ENCODE measurements around the gene BTF3L4. TPM values are rescaled to one million over a fixed set of nuclear protein-coding genes. Genes with fewer than 3 reads are reported as not detected.
"Not testable (repeated sequence)": the region's sequence is repeated elsewhere in the genome, so short reads cannot be mapped to it uniquely, and the experiment has no call there.

BTF3L4 gene
- total and polyA plus RNA-seq, 9 donors, result 37.8 to 73.9 (median 61.9) TPM

- DNase-seq, result no peak
- intact Hi-C loops (cut with DNase I), result no loop called here
- Histone ChIP-seq H3K27me3 (no peaks in the 10 kb centered on the region), H3K4me1 (ENCODE audit: insufficient read depth) (no peaks in the 10 kb centered on the region), H3K27ac (no peak overlapping the region), H3K36me3 (no peaks in the 10 kb centered on the region), H3K9me3 (no peaks in the 10 kb centered on the region), H3K4me3 (no peak overlapping the region)
- TF ChIP-seq, protein P1, sequence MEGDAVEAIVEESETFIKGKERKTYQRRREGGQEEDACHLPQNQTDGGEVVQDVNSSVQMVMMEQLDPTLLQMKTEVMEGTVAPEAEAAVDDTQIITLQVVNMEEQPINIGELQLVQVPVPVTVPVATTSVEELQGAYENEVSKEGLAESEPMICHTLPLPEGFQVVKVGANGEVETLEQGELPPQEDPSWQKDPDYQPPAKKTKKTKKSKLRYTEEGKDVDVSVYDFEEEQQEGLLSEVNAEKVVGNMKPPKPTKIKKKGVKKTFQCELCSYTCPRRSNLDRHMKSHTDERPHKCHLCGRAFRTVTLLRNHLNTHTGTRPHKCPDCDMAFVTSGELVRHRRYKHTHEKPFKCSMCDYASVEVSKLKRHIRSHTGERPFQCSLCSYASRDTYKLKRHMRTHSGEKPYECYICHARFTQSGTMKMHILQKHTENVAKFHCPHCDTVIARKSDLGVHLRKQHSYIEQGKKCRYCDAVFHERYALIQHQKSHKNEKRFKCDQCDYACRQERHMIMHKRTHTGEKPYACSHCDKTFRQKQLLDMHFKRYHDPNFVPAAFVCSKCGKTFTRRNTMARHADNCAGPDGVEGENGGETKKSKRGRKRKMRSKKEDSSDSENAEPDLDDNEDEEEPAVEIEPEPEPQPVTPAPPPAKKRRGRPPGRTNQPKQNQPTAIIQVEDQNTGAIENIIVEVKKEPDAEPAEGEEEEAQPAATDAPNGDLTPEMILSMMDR (IDR thresholded peaks at IDR 0.05), result no peak
- no peak for TF ChIP-seq EP300 (IDR thresholded peaks at IDR 0.05)
- TF ChIP-seq POLR2A (IDR thresholded peaks at IDR 0.05), result no peak
- 92 to 97% (median 94%) methylated on average over 4 of the region's 4 CpGs for WGBS, 3 donors
These were observed 14.4 kb upstream of the BTF3L4 start for GRCh38 chr1:52041551-52042185.

- intact Hi-C loops (cut with DNase I), result no loop called here
- no peaks in the 10 kb centered on the region for H3K4me1 ChIP-seq (ENCODE audit: insufficient read depth)
- H3K9me3 ChIP-seq, result no peaks in the 10 kb centered on the region
- no peak overlapping the region for H3K4me3 ChIP-seq
- H3K36me3 ChIP-seq, result no peaks in the 10 kb centered on the region
- DNase-seq, result no peak
- 90 to 96% (median 94%) methylated on average over 2 of the region's 2 CpGs for WGBS, 3 donors
- H3K27ac ChIP-seq, result no peak overlapping the region
- no peaks in the 10 kb centered on the region for H3K27me3 ChIP-seq
- no peak for TF ChIP-seq EP300 (IDR thresholded peaks at IDR 0.05)
- TF ChIP-seq POLR2A (IDR thresholded peaks at IDR 0.05), result no peak
- TF ChIP-seq, protein P1 (IDR thresholded peaks at IDR 0.05), result no peak
These were observed 10.9 kb upstream of the BTF3L4 start for GRCh38 chr1:52045236-52045635.

GRCh38 chr1:52045666-52046195 is 10.4 kb upstream of the BTF3L4 start:
- DNase-seq; intact Hi-C loops (cut with DNase I); H3K27me3 ChIP-seq; H3K36me3 ChIP-seq; H3K4me1 ChIP-seq (ENCODE audit: insufficient read depth); H3K27ac ChIP-seq; H3K4me3 ChIP-seq; H3K9me3 ChIP-seq: not testable (repeated sequence)
- 94 to 98% (median 94%) methylated on average over 4 of the region's 4 CpGs for WGBS, 3 donors

GRCh38 chr1:52049337-52049736 is 6.8 kb upstream of the BTF3L4 start:
- H3K27me3 ChIP-seq, DNase-seq, H3K36me3 ChIP-seq: not testable (repeated sequence)

DNA sequence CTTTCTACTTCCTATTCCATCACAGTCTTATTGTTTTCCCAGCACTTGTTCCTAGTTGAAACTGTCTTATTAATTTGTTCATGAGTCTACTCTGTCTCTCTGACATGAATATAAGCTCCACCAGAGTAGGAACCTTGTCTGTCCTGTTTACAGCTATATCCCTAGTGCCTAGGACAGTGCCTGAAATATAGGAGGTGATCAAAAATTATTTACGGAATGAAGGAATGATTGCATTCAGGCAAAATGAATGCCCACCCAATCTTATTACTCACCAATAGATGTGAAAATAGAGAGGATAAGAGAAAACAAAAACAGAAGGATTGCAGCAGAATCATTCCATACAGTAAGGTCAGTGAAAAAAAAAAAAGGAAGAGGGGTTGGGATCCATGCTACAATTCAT is 2.2 kb upstream of the BTF3L4 start:
- TF ChIP-seq, protein P1 (IDR thresholded peaks at IDR 0.05), result no peak
- TF ChIP-seq POLR2A (IDR thresholded peaks at IDR 0.05) (no peak), EP300 (IDR thresholded peaks at IDR 0.05) (no peak)
- no peaks in the 10 kb centered on the region for H3K9me3 ChIP-seq
- H3K4me3 ChIP-seq, result no peak overlapping the region
- 83 to 86% (median 84%) methylated on average over 1 of the region's 1 CpG for WGBS, 3 donors
- no peaks in the 10 kb centered on the region for H3K27me3 ChIP-seq
- peaks cover 7% of the 10 kb centered on the region for H3K4me1 ChIP-seq (ENCODE audit: insufficient read depth)
- intact Hi-C loops (cut with DNase I), result no loop called here
- H3K27ac ChIP-seq, result no peak overlapping the region
- H3K36me3 ChIP-seq, result no peaks in the 10 kb centered on the region
- DNase-seq, result no peak

More at GRCh38 chr1:52049337-52049736, 6.8 kb upstream of the BTF3L4 start:
- H3K9me3 ChIP-seq; intact Hi-C loops (cut with DNase I); H3K4me3 ChIP-seq; H3K4me1 ChIP-seq (ENCODE audit: insufficient read depth); H3K27ac ChIP-seq: not testable (repeated sequence)
- 96 to 98% (median 97%) methylated on average over 4 of the region's 4 CpGs for WGBS, 3 donors
